SU-DHL-6 (cell line): ENCODE results near the gene CALN1.

Source experiments
- H2AFZ ChIP-seq: fragments of 200-600 bp; sonication (generic); 2 replicates; pipeline ENCODE4 v1.6.1; 2014; ENCODE audit warnings: low read depth, mild to moderate bottlenecking, moderate library complexity, mixed read lengths, antibody characterized with exemption, low read length; ENCODE audit not compliant: severe bottlenecking
- H3F3A ChIP-seq: fragments of 200-600 bp; shearing (Covaris generic); 2 replicates; pipeline ENCODE4 v1.6.0; 2016; ENCODE audit warnings: antibody characterized with exemption, mild to moderate bottlenecking; ENCODE audit not compliant: insufficient read depth
- H3K27ac ChIP-seq: fragments of 200-600 bp; sonication (generic); 2 replicates; pipeline ENCODE4 v1.5.1; 2016; ENCODE audit warnings: low read depth, mild to moderate bottlenecking, low read length, moderate library complexity, mixed read lengths
- H3K27me3 ChIP-seq: fragments of 200-600 bp; sonication (generic), shearing (Covaris generic); 2 replicates; pipeline ENCODE4 v1.6.0; 2014; ENCODE audit warnings: mild to moderate bottlenecking, low read length
- H3K36me3 ChIP-seq: fragments of 200-600 bp; sonication (generic); 2 replicates; pipeline ENCODE4 v1.6.1; 2014; ENCODE audit warnings: mild to moderate bottlenecking, low read length, mixed read lengths
- H3K4me2 ChIP-seq: fragments of 300-600, 200-600 bp; shearing (Covaris generic), sonication (generic); 2 replicates; pipeline ENCODE4 v1.6.0; 2014; ENCODE audit warnings: low read length, low read depth, mild to moderate bottlenecking; ENCODE audit not compliant: poor library complexity, severe bottlenecking
- H3K4me3 ChIP-seq: fragments of 200-600 bp; sonication (generic); 2 replicates; pipeline ENCODE4 v1.5.1; 2014; ENCODE audit warnings: antibody characterized with exemption, low read length, mild to moderate bottlenecking, mixed read lengths; ENCODE audit not compliant: insufficient read depth, poor library complexity, severe bottlenecking
- H3K79me2 ChIP-seq: fragments of 200-600 bp; sonication (generic); 2 replicates; pipeline ENCODE4 v1.6.1; 2014; ENCODE audit warnings: mild to moderate bottlenecking, low read length, moderate library complexity; ENCODE audit not compliant: insufficient read depth
- H3K9ac ChIP-seq: fragments of 200-600 bp; sonication (generic); 2 replicates; pipeline ENCODE4 v1.7.0; 2014; ENCODE audit warnings: mild to moderate bottlenecking, low read length
- H3K9me2 ChIP-seq: fragments of 200-600 bp; sonication (generic); replicated peaks from 2 replicates; pipeline ENCODE4 v1.6.1; 2014; ENCODE audit warnings: low read length; ENCODE audit not compliant: insufficient read depth
- H3K9me3 ChIP-seq: fragments of 200-600 bp; sonication (generic); 2 replicates; pipeline ENCODE4 v1.6.1; 2014; ENCODE audit warnings: low read length, mixed read lengths; ENCODE audit not compliant: insufficient read depth
- H4K20me1 ChIP-seq: fragments of 200-600 bp; sonication (generic); 2 replicates; pipeline ENCODE4 v1.6.1; 2014; ENCODE audit warnings: low read depth, mild to moderate bottlenecking, antibody characterized with exemption, low read length, moderate library complexity, mixed read lengths
- EZH2phosphoT487 ChIP-seq: fragments of 200-600 bp; sonication (generic), shearing (Covaris generic); conservative IDR thresholded peaks from 2 replicates; pipeline ENCODE4 v1.6.1; 2018; ENCODE audit warnings: mild to moderate bottlenecking, antibody characterized with exemption, low read length, moderate library complexity, mixed read lengths
- TF ChIP-seq, protein P1 (sequence below): fragments of 200-600 bp; sonication (generic); IDR thresholded peaks from one replicate; pipeline ENCODE4 v1.5.1; 2017; ENCODE audit warnings: antibody characterized with exemption, mild to moderate bottlenecking, low read length, moderate library complexity; ENCODE audit not compliant: insufficient read depth, poor library complexity, severe bottlenecking

Gene CALN1

DNA sequence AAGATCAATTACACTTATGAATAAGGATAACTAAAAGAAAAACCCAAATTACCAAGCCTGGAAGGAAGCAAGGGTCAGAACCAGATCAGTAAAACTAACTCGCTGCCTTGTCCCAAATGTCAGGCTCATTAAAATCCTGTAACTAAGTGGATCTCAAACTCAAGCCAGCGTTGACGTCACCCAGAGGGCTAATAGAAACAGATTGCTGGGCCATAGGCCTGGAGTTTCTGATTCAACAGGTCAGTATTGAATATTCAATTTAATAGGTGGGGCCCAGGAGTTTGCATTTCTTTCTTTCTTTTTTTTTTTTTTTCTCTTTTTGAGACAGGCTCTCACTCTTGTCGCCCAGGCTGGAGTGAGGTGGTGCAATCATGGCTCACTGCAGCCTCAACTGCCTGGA, 397.0 kb downstream of the CALN1 start:
- Histone ChIP-seq H3K79me2 (no peaks in the 10 kb centered on the region), H4K20me1 (no peaks in the 10 kb centered on the region), H2AFZ (no peak overlapping the region), H3K27ac (no peak overlapping the region), H3K4me3 (no peak overlapping the region), H3K9me2 (no peaks in the 10 kb centered on the region), H3K4me2 (no peak overlapping the region), H3K9me3 (no peaks in the 10 kb centered on the region), H3K36me3 (no peaks in the 10 kb centered on the region), H3K9ac (no peak overlapping the region), H3K27me3 (no peaks in the 10 kb centered on the region), H3F3A (no peaks in the 10 kb centered on the region)
- no peak for TF ChIP-seq EZH2phosphoT487
- TF ChIP-seq, protein P1, sequence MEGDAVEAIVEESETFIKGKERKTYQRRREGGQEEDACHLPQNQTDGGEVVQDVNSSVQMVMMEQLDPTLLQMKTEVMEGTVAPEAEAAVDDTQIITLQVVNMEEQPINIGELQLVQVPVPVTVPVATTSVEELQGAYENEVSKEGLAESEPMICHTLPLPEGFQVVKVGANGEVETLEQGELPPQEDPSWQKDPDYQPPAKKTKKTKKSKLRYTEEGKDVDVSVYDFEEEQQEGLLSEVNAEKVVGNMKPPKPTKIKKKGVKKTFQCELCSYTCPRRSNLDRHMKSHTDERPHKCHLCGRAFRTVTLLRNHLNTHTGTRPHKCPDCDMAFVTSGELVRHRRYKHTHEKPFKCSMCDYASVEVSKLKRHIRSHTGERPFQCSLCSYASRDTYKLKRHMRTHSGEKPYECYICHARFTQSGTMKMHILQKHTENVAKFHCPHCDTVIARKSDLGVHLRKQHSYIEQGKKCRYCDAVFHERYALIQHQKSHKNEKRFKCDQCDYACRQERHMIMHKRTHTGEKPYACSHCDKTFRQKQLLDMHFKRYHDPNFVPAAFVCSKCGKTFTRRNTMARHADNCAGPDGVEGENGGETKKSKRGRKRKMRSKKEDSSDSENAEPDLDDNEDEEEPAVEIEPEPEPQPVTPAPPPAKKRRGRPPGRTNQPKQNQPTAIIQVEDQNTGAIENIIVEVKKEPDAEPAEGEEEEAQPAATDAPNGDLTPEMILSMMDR, result no peak

DNA sequence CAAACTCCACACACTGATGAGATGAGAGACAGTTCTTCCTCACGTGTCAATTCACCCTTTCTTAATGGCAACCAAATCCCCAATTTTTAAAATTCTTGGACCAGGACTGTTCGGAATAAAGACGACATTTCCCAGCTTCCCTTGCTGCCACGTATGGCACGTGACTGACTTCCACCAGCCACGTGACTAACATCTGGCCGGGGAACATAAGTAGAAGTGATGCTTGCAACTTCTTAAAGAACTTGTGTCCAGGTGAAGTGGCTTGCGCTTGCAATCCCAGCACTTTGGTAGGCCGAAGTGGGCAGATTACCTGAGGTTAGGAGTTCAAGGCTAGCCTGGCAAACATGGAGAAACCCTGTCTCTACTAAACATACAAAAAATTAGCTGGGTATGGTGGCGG, 405.1 kb downstream of the CALN1 start:
- TF ChIP-seq EZH2phosphoT487, result no peak
- TF ChIP-seq, protein P1, result no peak
- H3K4me3 ChIP-seq, result no peak overlapping the region

DNA sequence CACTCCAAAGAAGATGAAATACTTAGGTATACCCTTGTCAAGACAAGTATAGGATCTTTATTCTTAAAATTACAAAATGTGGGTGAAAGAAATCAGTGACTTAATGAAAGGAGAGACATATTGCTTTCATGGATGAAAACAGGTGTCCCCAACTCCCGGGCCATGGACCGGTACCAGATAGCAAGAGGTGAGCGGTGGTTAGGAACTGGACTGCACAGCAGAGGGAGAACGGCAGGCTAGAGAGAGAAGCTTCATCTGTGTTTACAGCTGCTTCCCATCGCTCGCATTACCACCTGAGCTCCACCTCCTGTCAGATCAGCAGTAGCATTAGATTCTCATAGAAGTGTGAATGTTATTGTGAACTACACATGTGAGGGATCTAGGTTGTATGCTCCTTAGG, 408.9 kb downstream of the CALN1 start:
- H2AFZ ChIP-seq, result no peak overlapping the region
- TF ChIP-seq, protein P1, result no peak
- TF ChIP-seq EZH2phosphoT487, result no peak

More for the DNA sequence above, 405.1 kb downstream of the CALN1 start:
- no peaks in the 10 kb centered on the region for H4K20me1 ChIP-seq
- H3F3A ChIP-seq, result no peaks in the 10 kb centered on the region
- no peaks in the 10 kb centered on the region for H3K79me2 ChIP-seq
- H3K4me2 ChIP-seq, result no peak overlapping the region
- H3K9me2 ChIP-seq, result no peaks in the 10 kb centered on the region
- no peak overlapping the region for H3K9ac ChIP-seq
- H3K9me3 ChIP-seq, result no peaks in the 10 kb centered on the region
- no peaks in the 10 kb centered on the region for H3K27me3 ChIP-seq
- no peak overlapping the region for H3K27ac ChIP-seq
- H3K36me3 ChIP-seq, result no peaks in the 10 kb centered on the region
- no peak overlapping the region for H2AFZ ChIP-seq

More for the DNA sequence above, 408.9 kb downstream of the CALN1 start:
- no peak overlapping the region for H3K4me3 ChIP-seq
- no peak overlapping the region for H3K9ac ChIP-seq
- no peaks in the 10 kb centered on the region for H3K9me3 ChIP-seq
- H3K9me2 ChIP-seq, result no peaks in the 10 kb centered on the region
- no peak overlapping the region for H3K4me2 ChIP-seq
- H4K20me1 ChIP-seq, result no peaks in the 10 kb centered on the region
- no peaks in the 10 kb centered on the region for H3K36me3 ChIP-seq
- no peaks in the 10 kb centered on the region for H3F3A ChIP-seq
- no peak overlapping the region for H3K27ac ChIP-seq
- H3K27me3 ChIP-seq, result no peaks in the 10 kb centered on the region
- no peaks in the 10 kb centered on the region for H3K79me2 ChIP-seq
